GM13976 (cell line): ENCODE results near the gene STXBP1.

Experiments
- DNase-seq: peaks from one replicate; pipeline ENCODE4 v3.0.0; 2012; ENCODE audit warnings: low spot score
- CTCF ChIP-seq: IDR thresholded peaks from 2 replicates; pipeline ENCODE4 v1.5.1; 2012; ENCODE audit warnings: borderline replicate concordance, mild to moderate bottlenecking; ENCODE audit not compliant: insufficient read depth; ENCODE audit errors: extremely low read depth, missing control alignments, control extremely low read depth
- in situ Hi-C: fragments of 300-500 bp; cut with MboI; formaldehyde crosslinking; loops from one replicate; pipeline ENCODE4 v1.12.0; 2022; ENCODE audit warnings: low sequenced_read_pairs, mixed read lengths, inconsistent platforms; ENCODE audit not compliant: unreplicated experiment

Gene STXBP1

GRCh38 chr9:127652733-127653132 is 40.7 kb downstream of the STXBP1 start:
- no peak for TF ChIP-seq CTCF
- in situ Hi-C loops = no loop called here
- no peak for DNase-seq

- no peak for TF ChIP-seq CTCF
- no peak for DNase-seq
- in situ Hi-C loops = no loop called here
Observed at GRCh38 chr9:127654619-127655018, 42.5 kb downstream of the STXBP1 start.

- DNase-seq = no peak
- TF ChIP-seq CTCF = no peak
- in situ Hi-C loops = no loop called here
Observed at GRCh38 chr9:127658428-127658827, 46.4 kb downstream of the STXBP1 start.

DNA sequence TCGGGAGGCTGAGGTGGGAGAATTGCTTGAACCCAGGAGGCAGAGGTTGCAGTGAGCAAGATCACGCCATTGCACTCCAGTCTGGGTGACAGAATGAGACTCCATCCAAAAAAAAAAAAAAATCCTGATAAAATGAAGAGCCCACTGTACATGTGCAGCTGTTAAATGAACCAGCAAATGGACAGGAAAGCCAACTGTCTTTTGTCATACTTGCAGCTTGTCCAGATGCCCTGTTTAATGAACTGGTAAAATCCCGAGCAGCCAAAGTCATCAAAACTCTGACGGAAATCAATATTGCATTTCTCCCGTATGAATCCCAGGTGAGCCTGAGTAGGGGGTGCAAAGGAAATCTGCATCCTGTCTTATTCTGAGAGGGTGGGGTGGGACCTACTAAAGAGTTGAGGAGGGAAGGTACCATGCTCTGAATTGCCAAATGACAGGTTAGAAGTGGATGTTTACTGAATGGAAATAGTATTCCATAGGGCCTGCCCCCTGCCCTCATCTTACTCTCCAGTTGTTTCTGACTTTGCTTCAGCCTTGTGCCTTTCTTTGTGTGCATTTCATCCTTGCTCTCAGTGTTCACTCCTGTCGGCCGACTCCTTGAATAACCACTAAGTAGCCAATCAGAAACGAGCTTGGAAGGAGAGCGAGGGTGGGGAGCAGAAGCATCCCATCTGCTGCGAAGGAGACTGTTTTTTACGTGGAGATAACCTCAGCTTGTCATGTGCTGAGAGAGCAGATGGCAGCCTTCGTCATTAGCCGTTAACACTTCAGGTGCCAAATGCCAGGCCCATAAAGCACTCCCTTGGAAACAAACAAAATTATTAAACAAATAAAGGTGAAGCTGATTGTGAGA is 49.0 kb downstream of the STXBP1 start:
- no peak for TF ChIP-seq CTCF
- no peak for DNase-seq
- in situ Hi-C loops = no loop called here

DNA sequence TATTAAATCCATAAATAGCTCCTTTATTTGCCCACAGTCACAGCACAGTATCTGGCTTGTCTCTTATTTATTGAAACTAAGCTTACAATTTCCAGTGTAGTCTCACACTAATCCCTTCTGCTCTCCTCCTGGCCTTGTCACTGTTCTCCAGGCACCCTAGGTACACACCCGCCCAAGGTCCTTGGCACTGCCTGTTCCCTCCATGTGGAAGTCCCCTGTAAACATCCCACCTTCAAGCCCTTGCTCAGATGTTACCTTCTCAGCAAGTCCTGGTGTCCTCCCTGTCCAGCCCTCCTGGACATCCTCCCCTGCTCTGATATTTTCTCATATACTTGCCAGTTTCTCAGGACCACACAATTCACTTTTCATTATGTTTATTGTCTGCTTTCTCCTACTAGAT is 50.5 kb downstream of the STXBP1 start:
- no peak for TF ChIP-seq CTCF
- in situ Hi-C loops = no loop called here
- DNase-seq = no peak

DNA sequence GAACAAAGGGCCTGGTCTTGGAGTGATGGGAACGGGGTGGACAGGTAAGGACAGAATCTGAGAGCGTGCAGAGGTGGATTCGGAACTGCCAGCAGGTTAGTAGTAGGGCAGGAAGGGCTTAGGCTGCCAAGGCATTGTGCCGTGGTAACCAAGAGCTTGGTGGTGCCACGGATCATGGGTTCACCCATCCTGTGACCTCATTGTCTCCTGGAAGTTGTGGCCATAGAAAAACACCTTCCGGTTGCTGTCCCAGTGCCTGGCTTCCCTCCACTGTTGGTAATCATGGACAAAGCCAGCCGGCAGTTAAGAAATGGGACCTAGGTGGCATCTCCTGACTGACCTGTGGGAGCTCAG is 52.2 kb downstream of the STXBP1 start:
- in situ Hi-C loops = no loop called here
- no peak for DNase-seq
- no peak for TF ChIP-seq CTCF
